Measurements from ENCODE around the gene ABHD16B.
"Not testable (repeated sequence)": the region's sequence is repeated elsewhere in the genome, so short reads cannot be mapped to it uniquely, and the experiment has no call there.

DNA sequence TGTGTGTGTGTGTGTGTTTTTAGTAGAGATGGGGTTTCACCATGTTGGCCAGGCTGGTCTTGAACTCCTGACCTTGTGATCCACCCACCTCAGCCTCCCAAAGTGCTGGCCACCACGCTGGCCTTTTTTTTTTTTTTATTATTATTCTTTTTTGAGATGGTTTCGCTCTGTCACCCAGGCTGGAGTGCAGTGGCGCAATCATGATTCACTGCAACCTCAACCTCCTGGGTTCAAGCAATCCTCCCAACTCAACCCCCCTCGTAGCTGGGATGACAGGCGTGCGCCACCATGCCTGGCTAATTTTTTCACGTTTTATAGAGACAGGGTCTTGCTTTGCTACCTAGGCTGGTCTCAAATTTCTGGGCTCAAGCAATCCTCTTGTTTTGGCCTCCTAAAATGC, 12.9 kb downstream of the ABHD16B start:
- not testable (repeated sequence) for TF ChIP-seq POLR2A (IDR thresholded peaks at IDR 0.05)
- TF ChIP-seq, protein P1, sequence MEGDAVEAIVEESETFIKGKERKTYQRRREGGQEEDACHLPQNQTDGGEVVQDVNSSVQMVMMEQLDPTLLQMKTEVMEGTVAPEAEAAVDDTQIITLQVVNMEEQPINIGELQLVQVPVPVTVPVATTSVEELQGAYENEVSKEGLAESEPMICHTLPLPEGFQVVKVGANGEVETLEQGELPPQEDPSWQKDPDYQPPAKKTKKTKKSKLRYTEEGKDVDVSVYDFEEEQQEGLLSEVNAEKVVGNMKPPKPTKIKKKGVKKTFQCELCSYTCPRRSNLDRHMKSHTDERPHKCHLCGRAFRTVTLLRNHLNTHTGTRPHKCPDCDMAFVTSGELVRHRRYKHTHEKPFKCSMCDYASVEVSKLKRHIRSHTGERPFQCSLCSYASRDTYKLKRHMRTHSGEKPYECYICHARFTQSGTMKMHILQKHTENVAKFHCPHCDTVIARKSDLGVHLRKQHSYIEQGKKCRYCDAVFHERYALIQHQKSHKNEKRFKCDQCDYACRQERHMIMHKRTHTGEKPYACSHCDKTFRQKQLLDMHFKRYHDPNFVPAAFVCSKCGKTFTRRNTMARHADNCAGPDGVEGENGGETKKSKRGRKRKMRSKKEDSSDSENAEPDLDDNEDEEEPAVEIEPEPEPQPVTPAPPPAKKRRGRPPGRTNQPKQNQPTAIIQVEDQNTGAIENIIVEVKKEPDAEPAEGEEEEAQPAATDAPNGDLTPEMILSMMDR (IDR thresholded peaks at IDR 0.05) = not testable (repeated sequence)
